Astrocyte (in vitro differentiated cells and primary cell): ENCODE measurements around the gene SPAG9.

Source experiments
- CTCF ChIP-seq: IDR thresholded peaks from 2 replicates; pipeline ENCODE4 v1.5.1; 2011; ENCODE audit warnings: low read depth, mild to moderate bottlenecking, inconsistent platforms, low read length, moderate library complexity; ENCODE audit not compliant: insufficient read depth
- EZH2 ChIP-seq: IDR thresholded peaks from 2 replicates; pipeline ENCODE4 v1.6.1; 2012; ENCODE audit warnings: mild to moderate bottlenecking, low read length, inconsistent platforms; ENCODE audit not compliant: insufficient read depth

- TF ChIP-seq CTCF (no peak), EZH2 (no peak)
These were observed 84.6 kb downstream of the SPAG9 start for GRCh38 chr17:51036084-51036483.
